SU-DHL-6 (cell line): ENCODE measurements around the gene ATG14.

Experiments used
- H2AFZ ChIP-seq: fragments of 200-600 bp; sonication (generic); 2 replicates; pipeline ENCODE4 v1.6.1; 2014; ENCODE audit warnings: low read depth, mild to moderate bottlenecking, moderate library complexity, mixed read lengths, antibody characterized with exemption, low read length; ENCODE audit not compliant: severe bottlenecking
- H3F3A ChIP-seq: fragments of 200-600 bp; shearing (Covaris generic); 2 replicates; pipeline ENCODE4 v1.6.0; 2016; ENCODE audit warnings: antibody characterized with exemption, mild to moderate bottlenecking; ENCODE audit not compliant: insufficient read depth
- H3K27ac ChIP-seq: fragments of 200-600 bp; sonication (generic); 2 replicates; pipeline ENCODE4 v1.5.1; 2016; ENCODE audit warnings: low read depth, mild to moderate bottlenecking, low read length, moderate library complexity, mixed read lengths
- H3K27me3 ChIP-seq: fragments of 200-600 bp; sonication (generic), shearing (Covaris generic); 2 replicates; pipeline ENCODE4 v1.6.0; 2014; ENCODE audit warnings: mild to moderate bottlenecking, low read length
- H3K36me3 ChIP-seq: fragments of 200-600 bp; sonication (generic); 2 replicates; pipeline ENCODE4 v1.6.1; 2014; ENCODE audit warnings: mild to moderate bottlenecking, low read length, mixed read lengths
- H3K4me2 ChIP-seq: fragments of 300-600, 200-600 bp; shearing (Covaris generic), sonication (generic); 2 replicates; pipeline ENCODE4 v1.6.0; 2014; ENCODE audit warnings: low read length, low read depth, mild to moderate bottlenecking; ENCODE audit not compliant: poor library complexity, severe bottlenecking
- H3K4me3 ChIP-seq: fragments of 200-600 bp; sonication (generic); 2 replicates; pipeline ENCODE4 v1.5.1; 2014; ENCODE audit warnings: antibody characterized with exemption, low read length, mild to moderate bottlenecking, mixed read lengths; ENCODE audit not compliant: insufficient read depth, poor library complexity, severe bottlenecking
- H3K79me2 ChIP-seq: fragments of 200-600 bp; sonication (generic); 2 replicates; pipeline ENCODE4 v1.6.1; 2014; ENCODE audit warnings: mild to moderate bottlenecking, low read length, moderate library complexity; ENCODE audit not compliant: insufficient read depth
- H3K9ac ChIP-seq: fragments of 200-600 bp; sonication (generic); 2 replicates; pipeline ENCODE4 v1.7.0; 2014; ENCODE audit warnings: mild to moderate bottlenecking, low read length
- H3K9me2 ChIP-seq: fragments of 200-600 bp; sonication (generic); replicated peaks from 2 replicates; pipeline ENCODE4 v1.6.1; 2014; ENCODE audit warnings: low read length; ENCODE audit not compliant: insufficient read depth
- H3K9me3 ChIP-seq: fragments of 200-600 bp; sonication (generic); 2 replicates; pipeline ENCODE4 v1.6.1; 2014; ENCODE audit warnings: low read length, mixed read lengths; ENCODE audit not compliant: insufficient read depth
- H4K20me1 ChIP-seq: fragments of 200-600 bp; sonication (generic); 2 replicates; pipeline ENCODE4 v1.6.1; 2014; ENCODE audit warnings: low read depth, mild to moderate bottlenecking, antibody characterized with exemption, low read length, moderate library complexity, mixed read lengths
- CTCF ChIP-seq: fragments of 200-600 bp; sonication (generic); IDR thresholded peaks from one replicate; pipeline ENCODE4 v1.5.1; 2017; ENCODE audit warnings: antibody characterized with exemption, mild to moderate bottlenecking, low read length, moderate library complexity; ENCODE audit not compliant: insufficient read depth, poor library complexity, severe bottlenecking
- EZH2phosphoT487 ChIP-seq: fragments of 200-600 bp; sonication (generic), shearing (Covaris generic); conservative IDR thresholded peaks from 2 replicates; pipeline ENCODE4 v1.6.1; 2018; ENCODE audit warnings: mild to moderate bottlenecking, antibody characterized with exemption, low read length, moderate library complexity, mixed read lengths

ATG14 gene

DNA sequence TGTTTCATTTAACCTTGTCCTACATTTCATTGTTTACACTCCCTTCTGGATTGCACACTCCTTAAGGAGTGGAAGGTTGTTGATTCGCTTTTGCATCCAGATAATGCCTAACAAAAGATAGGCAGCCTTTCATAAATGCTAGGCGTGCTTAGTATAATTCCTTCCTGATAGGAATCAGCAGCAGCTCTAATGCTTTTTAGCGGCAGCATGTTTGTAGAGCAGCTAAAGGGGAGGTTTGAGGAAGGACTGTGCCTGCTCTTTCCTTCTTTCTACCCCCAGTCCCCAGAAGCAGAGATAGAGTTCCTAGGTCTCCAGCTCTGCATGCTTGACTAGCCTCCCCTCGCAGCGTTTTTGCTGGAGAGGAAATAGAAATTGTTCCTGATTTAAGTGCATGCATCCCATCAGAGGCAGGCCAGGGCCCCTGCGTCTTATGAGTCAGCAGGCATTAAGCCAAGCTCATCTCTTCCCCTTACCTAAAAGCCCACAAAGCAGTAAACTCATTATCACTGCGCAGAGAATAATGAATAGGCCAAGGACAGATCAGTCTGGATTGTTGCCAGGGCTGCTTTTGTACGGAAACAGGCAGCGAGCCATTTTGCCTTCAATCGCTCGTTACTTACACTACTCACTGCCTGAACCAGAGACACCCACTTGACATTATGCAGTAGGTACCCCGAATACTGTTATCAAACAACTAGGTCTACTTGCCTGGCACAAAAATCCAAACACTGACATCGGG lies 42.8 kb upstream of the ATG14 start:
- no peak overlapping the region for H3K4me2 ChIP-seq

GRCh38 chr14:55451950-55452349 lies 40.3 kb upstream of the ATG14 start:
- Histone ChIP-seq H3K9me3 (no peaks in the 10 kb centered on the region), H3K27me3 (no peaks in the 10 kb centered on the region), H3K36me3 (no peaks in the 10 kb centered on the region), H3K4me2 (no peak overlapping the region), H3K79me2 (no peaks in the 10 kb centered on the region), H3K27ac (no peak overlapping the region), H3F3A (no peaks in the 10 kb centered on the region), H3K9me2 (no peaks in the 10 kb centered on the region), H3K4me3 (no peak overlapping the region), H4K20me1 (no peaks in the 10 kb centered on the region), H2AFZ (no peak overlapping the region), H3K9ac (no peak overlapping the region)
- TF ChIP-seq CTCF (no peak), EZH2phosphoT487 (no peak)

More for the DNA sequence above, 42.8 kb upstream of the ATG14 start:
- H3K27ac ChIP-seq = no peak overlapping the region
- H3K4me3 ChIP-seq = no peak overlapping the region
- no peaks in the 10 kb centered on the region for H3K9me2 ChIP-seq
- H3K36me3 ChIP-seq = no peaks in the 10 kb centered on the region
- no peaks in the 10 kb centered on the region for H3F3A ChIP-seq
- H3K9ac ChIP-seq = no peak overlapping the region
- H4K20me1 ChIP-seq = no peaks in the 10 kb centered on the region
- no peaks in the 10 kb centered on the region for H3K27me3 ChIP-seq
- H3K79me2 ChIP-seq = no peaks in the 10 kb centered on the region
- no peak overlapping the region for H2AFZ ChIP-seq
- H3K9me3 ChIP-seq = no peaks in the 10 kb centered on the region
- no peak for TF ChIP-seq CTCF
- no peak for TF ChIP-seq EZH2phosphoT487

- H3K4me2 ChIP-seq = no peak overlapping the region
- H3K36me3 ChIP-seq = no peaks in the 10 kb centered on the region
- no peak for TF ChIP-seq CTCF
- TF ChIP-seq EZH2phosphoT487 = no peak
- H3K79me2 ChIP-seq = no peaks in the 10 kb centered on the region
- no peak overlapping the region for H3K27ac ChIP-seq
- no peak overlapping the region for H2AFZ ChIP-seq
- H3K9me3 ChIP-seq = no peaks in the 10 kb centered on the region
- no peaks in the 10 kb centered on the region for H3F3A ChIP-seq
- H3K9me2 ChIP-seq = no peaks in the 10 kb centered on the region
- no peaks in the 10 kb centered on the region for H3K27me3 ChIP-seq
- no peaks in the 10 kb centered on the region for H4K20me1 ChIP-seq
- no peak overlapping the region for H3K9ac ChIP-seq
- no peak overlapping the region for H3K4me3 ChIP-seq
Measured at GRCh38 chr14:55451398-55451797, 39.8 kb upstream of the ATG14 start.
